ENCODE results near the gene ARHGEF38.

DNA sequence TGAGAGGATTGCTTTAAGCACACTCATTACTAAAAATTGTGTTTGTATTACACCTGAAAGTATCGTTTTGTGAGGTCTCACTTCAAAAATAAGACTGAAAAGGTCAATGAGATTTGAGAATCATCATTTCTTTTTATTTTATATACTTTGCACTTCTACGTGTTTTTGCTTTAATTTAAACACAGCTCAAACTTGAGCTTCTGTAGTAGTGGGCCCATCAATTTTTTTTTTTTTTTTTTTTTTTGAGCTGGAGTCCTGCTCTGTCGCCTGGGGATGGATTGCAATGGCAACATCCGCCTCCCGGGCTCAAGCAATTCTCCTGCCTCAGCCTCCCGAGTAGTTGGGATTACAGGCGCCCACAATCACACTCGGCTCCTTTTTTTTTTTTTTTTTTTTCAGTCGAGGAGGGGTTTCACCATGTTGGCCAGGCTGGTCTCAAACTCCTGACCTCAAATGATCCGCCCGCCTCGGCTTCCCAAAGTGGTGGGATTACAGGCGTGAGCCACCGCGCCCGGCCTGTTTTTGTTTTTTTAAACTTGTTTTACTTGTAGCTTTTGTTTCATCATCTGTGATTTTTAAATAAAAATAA, 157.7 kb downstream of the ARHGEF38 start:
- TF ChIP-seq, protein P1, sequence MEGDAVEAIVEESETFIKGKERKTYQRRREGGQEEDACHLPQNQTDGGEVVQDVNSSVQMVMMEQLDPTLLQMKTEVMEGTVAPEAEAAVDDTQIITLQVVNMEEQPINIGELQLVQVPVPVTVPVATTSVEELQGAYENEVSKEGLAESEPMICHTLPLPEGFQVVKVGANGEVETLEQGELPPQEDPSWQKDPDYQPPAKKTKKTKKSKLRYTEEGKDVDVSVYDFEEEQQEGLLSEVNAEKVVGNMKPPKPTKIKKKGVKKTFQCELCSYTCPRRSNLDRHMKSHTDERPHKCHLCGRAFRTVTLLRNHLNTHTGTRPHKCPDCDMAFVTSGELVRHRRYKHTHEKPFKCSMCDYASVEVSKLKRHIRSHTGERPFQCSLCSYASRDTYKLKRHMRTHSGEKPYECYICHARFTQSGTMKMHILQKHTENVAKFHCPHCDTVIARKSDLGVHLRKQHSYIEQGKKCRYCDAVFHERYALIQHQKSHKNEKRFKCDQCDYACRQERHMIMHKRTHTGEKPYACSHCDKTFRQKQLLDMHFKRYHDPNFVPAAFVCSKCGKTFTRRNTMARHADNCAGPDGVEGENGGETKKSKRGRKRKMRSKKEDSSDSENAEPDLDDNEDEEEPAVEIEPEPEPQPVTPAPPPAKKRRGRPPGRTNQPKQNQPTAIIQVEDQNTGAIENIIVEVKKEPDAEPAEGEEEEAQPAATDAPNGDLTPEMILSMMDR (IDR thresholded peaks at IDR 0.05): no peak
- no peak for TF ChIP-seq POLR2A (IDR thresholded peaks at IDR 0.05)

Measured in body of pancreas (tissue), 4 donors.